Measurements from ENCODE around the gene IRF8. TPM values are rescaled to one million over a fixed set of nuclear protein-coding genes. Genes with fewer than 3 reads are reported as not detected.

Gene IRF8
- total and polyA plus RNA-seq, 2 of the 13 experiments (the other 11 are each of a cell fraction or from before 2014, with no cell fraction given), result not detected

GRCh38 chr16:85891033-85891775 is 7.8 kb upstream of the IRF8 start:
- Histone ChIP-seq H3K79me2 (ENCODE audit: insufficient read depth, low read length) (no peaks in the 10 kb centered on the region), H3K27ac (ENCODE audit: extremely low read length, insufficient read depth, low read length) (no peak overlapping the region), H3K36me3 (replicated peaks in 1 of 2; ENCODE audit: control insufficient read depth in 1 of 2, insufficient read depth in 2 of 2, low read length in 2 of 2) (no peaks in the 10 kb centered on the region), H3K9ac (ENCODE audit: insufficient read depth, low read depth, low read length) (no peak overlapping the region), H3K9me3 (ENCODE audit: low read length) (no peaks in the 10 kb centered on the region), H3K27me3 (ENCODE audit: control insufficient read depth in 1 of 2, insufficient read depth in 2 of 2, low read length in 2 of 2) (peaks cover 0 to 49% of the 10 kb centered on the region in 2 experiments; a peak in 4 of 5 replicates), H2AFZ (ENCODE audit: low read length) (no peak overlapping the region), H3K4me2 (ENCODE audit: low read depth, low read length) (no peak overlapping the region; the same call in 1 of the 2 replicates), H3K4me1 (ENCODE audit: insufficient read depth, low read length) (peaks cover 10% of the 10 kb centered on the region; the same call in 1 of the 2 replicates), H4K20me1 (ENCODE audit: insufficient read depth, low read length) (no peaks in the 10 kb centered on the region), H3K4me3 (replicated peaks in 1 of 3; ENCODE audit: insufficient read depth in 1 of 3, low read depth in 2 of 3, low read length in 3 of 3) (no peak overlapping the region)
- ChIA-PET CTCF (ENCODE audit: low intra/inter-chr PET ratio, low total read pairs) (no interaction called here), POLR2A (no interaction called here)
- ATAC-seq (no peak), FAIRE-seq (no peak), DNase-seq (ENCODE audit: low spot score) (peak; percentile 29)
- WGBS (ENCODE audit: low lambda C conversion rate), result 20% methylated on average over 6 of the region's 6 CpGs
- in situ Hi-C loops (cut with HindIII; ENCODE audit: extremely low pct_ligation_motif_present, low pct_unique_long_range_greater_than_20kb) (loop anchor here (5.0 kb wide), 1 partner anchor 69 kb away; no protein-coding TSS in a partner anchor), intact Hi-C loops (cut with micrococcal nuclease; ENCODE audit: unreplicated experiment) (no loop called here)
- no TSS peak for BruUV-seq (replicated peaks)
- TF ChIP-seq RFX3 (CRISPR knock-in tag; IDR thresholded peaks at IDR 0.05) (no peak), ZSCAN29 (CRISPR knock-in tag; conservative IDR thresholded peaks at IDR 0.05) (no peak), ZNF3 (CRISPR knock-in tag; IDR thresholded peaks at IDR 0.05) (no peak), MTA1 (CRISPR knock-in tag; IDR thresholded peaks at IDR 0.05; ENCODE audit: borderline replicate concordance) (no peak), SP1 (IDR thresholded peaks at IDR 0.05) (no peak), SP1 (CRISPR knock-in tag; IDR thresholded peaks at IDR 0.05) (no peak), ZNF605 (CRISPR knock-in tag; IDR thresholded peaks at IDR 0.05) (no peak), SKIL (CRISPR knock-in tag; IDR thresholded peaks at IDR 0.05; ENCODE audit: borderline replicate concordance) (no peak), TBX2 (CRISPR knock-in tag; IDR thresholded peaks at IDR 0.05; ENCODE audit: borderline replicate concordance) (no peak), BCL6 (CRISPR knock-in tag; IDR thresholded peaks at IDR 0.05) (no peak), ZNF691 (CRISPR knock-in tag; IDR thresholded peaks at IDR 0.05; ENCODE audit: borderline replicate concordance, low read depth) (no peak), ARID4A (CRISPR knock-in tag; IDR thresholded peaks at IDR 0.05; ENCODE audit: borderline replicate concordance) (no peak), ZNF512B (CRISPR knock-in tag; IDR thresholded peaks at IDR 0.05; ENCODE audit: borderline replicate concordance) (no peak), HIVEP1 (CRISPR knock-in tag; IDR thresholded peaks at IDR 0.05) (no peak)

Data from HepG2 (cell line).